Suprapubic skin (tissue), 4 donors: ENCODE data around the gene ROR2.

Experiments used
- CTCF ChIP-seq, 2 donors: fragments of 200-600 bp in 1 of 2; fragments of 450-650 bp in 1 of 2; sonication (generic) in 1 of 2; IDR thresholded peaks; one replicate each; pipeline ENCODE4 v1.5.1; 2016 to 2019; ENCODE audit warnings: antibody characterized with exemption in 2 of 2, mild to moderate bottlenecking in 1 of 2, moderate library complexity in 1 of 2
- EP300 ChIP-seq: sonication (generic); formaldehyde crosslinking; IDR thresholded peaks from one replicate; pipeline ENCODE4 v1.6.1; 2017; ENCODE audit warnings: antibody characterized with exemption
- POLR2A ChIP-seq, 2 donors: fragments of 450-650 bp; IDR thresholded peaks; one replicate each; pipeline ENCODE4 v1.6.1; 2017; ENCODE audit warnings: antibody characterized with exemption in 2 of 2, mild to moderate bottlenecking in 2 of 2, moderate library complexity in 2 of 2
- POLR2AphosphoS5 ChIP-seq, 3 donors: sonication (generic); formaldehyde crosslinking; IDR thresholded peaks; one replicate each; pipeline ENCODE4 v1.6.1; 2017; ENCODE audit warnings: antibody characterized with exemption in 3 of 3

- TF ChIP-seq CTCF (IDR thresholded peaks at IDR 0.05), result peak in 1 of 2 donors; percentile 39
- no peak for TF ChIP-seq POLR2A (IDR thresholded peaks at IDR 0.05)
- no peak for TF ChIP-seq EP300
- no peak for TF ChIP-seq POLR2AphosphoS5 (IDR thresholded peaks at IDR 0.05)
Measured at GRCh38 chr9:91954841-91955471, 4.9 kb upstream of the ROR2 start.
